Embryonic facial prominence (tissue), 1 donor: Measurements from ENCODE around the gene ATXN1.
"Not testable (repeated sequence)": the region's sequence is repeated elsewhere in the genome, so short reads cannot be mapped to it uniquely, and the experiment has no call there.

ENCODE experiments used
- DNase-seq: peaks from one replicate; pipeline ENCODE4 v3.0.0-alpha.2; 2016; ENCODE audit errors: extremely low spot score

The ATXN1 gene

DNA sequence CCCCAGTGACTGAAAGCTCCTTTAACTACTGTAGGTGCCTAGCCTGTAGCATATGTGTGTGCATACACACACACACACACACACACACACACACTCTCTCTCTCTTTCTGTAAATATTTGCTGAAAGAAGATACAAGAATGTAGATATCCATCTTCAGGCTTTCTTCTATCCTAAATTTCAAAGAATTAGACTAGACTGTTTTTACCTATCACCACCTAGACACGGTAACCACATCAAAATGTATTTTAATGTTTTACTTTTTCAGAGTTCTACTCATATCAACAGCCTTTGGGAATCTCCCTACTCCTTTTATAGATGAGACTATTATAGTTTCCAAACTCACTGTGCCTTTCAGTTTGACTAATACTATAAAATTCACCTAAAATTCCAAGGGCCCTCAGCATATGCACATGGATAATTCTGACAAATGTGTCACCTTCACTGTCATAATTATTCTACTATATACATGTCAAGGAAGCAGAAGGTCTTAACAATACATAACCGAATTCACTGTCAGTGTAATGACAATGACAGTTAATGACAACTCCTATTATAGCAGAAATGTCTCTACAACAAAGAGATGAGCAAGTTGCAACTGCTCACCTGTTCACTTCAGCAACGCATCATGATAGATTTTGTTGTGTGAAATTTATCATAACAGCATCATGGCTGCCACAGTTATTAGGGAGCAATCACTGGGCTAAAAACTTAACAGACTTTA lies 286.3 kb downstream of the ATXN1 start:
- DNase-seq = no peak

DNA sequence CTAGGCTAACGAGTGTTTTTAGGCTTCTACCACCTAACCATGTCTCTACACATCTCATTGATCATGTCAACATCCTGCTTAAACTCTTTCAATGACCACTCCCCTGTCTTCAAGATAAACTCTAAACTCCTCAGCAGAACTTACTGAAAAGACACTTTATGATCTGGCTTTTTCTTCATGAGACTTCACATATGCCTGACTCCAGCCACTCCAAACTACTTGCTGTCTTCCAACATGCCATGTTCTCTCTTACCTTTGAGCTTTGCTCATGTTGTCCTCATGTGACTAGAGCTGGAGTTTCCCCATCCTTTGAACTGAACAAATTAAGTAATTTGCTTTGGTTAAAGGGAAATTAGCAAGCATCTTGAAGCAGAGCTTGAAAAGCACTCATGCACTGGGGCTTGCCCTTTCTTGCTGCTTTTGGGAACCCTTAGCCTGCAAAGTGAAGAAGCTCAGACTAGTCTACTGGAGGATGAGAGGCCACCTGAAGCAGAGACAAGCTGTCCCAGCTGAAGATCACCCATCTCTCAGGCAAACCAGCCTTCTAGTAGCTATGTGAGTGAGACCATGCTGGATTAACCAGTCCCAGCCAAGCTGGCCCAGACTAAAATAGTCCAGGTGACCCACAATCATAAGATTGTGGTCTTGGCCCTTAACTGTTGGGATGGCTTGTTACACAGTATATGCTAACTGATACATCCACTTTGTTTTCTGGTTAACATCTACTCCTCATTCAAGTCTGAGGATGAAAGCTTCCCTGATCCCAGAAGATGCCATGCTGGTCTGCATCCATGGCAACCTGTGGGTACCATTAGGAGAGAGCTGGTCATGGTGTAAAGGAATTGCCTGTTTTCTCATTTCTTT lies 287.1 kb downstream of the ATXN1 start:
- no peak for DNase-seq

DNA sequence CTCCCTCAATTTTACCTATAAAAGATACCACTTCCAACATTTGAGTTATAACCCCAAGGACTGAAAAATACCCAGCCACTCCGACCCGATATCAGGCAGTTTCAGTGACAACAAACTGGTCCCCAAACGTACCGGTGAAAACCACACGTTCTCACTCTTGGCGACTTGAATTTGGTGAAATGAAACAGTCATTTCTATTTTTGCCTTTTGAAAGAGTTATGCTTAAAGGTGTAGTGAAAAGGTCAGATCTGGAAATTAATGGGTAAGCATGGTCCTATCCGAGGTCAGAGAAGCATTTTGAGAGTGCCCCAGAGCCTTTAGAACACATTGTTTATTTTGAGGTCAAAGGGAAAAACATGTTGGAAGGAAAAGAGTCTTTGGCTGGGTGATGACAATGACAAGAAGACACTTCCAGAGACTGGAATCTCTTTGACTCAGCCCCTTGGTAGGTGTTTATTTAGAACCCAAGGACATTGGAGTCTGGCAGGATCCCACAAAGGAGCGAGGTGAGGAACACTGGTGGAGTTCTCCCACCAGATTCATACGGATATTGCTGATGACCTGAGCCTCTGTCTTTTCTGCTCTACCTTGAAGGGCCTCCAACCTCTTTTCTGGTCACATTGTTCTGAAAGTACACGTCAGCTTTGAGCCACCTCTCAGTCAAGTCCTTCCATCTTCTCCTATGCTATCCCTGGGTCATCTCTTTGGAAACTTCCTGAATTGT lies 287.9 kb downstream of the ATXN1 start:
- no peak for DNase-seq

DNA sequence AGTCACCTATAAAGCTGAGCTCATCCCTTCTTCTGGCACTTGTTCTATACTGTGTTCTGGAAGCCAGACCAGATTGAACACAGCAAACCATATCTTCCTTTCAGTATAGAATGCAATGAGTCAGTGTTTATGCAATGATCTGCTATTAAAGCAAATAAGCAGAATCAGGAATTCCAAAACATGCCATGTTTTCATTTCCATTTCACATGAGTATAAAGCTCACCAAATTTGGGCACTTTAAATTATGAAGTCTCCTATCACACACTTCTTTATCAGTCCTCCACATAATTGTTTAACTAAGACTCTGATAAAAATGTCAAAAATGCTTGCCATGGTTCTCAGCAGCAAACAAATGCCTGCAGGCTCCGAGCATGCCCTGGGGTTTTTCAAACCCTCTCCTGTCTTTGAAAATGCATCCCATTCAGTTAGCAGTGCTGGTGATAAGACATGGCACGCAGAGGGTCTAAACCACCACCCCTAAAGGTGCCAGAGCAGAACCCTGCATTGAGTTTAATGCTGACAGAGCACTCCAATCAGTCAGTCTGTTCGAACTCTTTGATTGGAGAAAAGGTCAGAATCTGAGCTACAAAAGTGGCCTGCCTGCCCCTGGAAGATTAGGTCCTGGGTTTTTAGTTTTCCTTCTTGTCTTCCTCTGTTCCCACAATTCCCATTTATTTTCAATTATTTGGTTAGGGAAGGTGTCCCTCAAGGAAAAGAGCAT lies 288.8 kb downstream of the ATXN1 start:
- DNase-seq = no peak

DNA sequence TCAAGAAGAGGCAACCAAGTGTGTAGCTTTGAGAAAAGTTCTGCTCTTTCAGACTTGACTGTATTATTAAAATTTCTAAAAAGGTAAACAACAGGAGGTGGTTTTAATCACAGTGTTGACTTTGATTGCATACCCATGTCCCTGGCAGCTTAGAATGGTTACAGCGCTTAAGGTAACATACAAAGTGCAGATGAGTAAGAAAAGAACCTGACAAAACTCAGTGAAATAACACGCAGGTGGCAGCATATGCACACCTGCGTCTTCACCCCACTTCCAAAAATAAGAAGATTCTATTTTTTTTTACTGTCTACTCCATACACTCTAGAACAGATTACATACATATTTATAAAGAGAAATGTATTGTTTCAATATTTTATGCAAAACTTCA lies 289.4 kb downstream of the ATXN1 start:
- DNase-seq = no peak

DNA sequence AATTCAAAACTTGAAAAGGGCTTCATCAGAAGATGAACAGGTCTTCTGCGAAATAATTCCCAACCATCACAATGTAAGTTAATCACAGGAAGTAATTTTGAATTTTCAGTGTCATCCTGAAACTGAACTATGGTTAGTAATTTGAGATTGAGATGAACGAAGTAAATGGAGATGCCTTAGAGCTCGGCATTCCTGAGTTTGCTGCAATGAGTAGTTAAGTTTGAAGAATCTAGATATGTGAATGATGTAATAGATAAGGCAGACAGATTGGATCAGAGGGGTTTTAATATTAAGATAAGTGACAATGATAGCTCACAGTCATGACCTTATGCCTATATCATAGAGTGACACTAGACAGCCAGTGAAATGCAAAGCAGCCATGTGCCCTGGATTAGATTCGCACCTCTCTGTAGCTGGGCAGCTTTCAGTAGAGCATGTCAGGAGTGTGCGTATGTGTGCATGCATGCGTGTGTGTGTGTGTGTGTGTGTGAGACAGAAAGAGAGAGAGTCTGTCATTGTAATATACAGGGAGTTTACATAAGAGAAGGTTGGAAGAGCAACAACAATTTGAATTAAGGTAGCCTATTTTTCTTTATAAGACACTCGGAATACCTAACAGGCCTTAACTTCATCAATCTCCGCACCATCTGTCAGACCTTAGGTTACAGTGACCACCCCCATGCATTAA lies 289.9 kb downstream of the ATXN1 start:
- no peak for DNase-seq

DNA sequence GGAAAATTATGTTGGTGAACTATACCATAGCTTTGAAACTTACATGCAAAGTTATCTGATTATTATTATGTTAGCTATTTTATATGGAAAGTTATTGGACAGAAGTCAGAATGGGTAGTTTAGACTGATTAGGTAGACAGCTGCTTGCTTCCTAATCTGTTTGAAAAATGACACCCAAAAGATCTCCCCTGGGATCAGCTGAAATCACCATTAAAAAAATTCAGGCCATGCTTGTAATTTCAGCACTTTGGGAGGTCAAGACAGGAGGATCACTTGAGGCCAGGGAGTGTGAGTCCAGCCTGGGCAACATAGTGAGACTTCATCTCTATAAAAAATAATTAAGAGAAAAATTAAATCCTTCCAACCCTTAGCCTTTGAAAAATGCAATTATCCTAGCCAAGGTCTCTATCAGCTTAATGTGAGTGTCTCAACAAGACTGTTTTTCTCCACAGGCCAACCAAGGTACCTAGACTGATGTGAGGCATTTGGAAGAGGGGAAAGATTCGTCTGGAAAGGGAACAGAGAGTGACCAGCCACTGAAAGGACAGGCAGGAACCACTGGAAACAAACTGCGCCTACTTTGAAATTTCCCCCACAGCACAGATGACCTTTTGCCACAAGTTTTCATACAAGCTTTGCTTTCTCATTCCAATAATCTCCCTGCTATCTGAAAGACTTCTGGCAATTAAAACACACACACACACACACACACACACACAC lies 290.6 kb downstream of the ATXN1 start:
- no peak for DNase-seq

DNA sequence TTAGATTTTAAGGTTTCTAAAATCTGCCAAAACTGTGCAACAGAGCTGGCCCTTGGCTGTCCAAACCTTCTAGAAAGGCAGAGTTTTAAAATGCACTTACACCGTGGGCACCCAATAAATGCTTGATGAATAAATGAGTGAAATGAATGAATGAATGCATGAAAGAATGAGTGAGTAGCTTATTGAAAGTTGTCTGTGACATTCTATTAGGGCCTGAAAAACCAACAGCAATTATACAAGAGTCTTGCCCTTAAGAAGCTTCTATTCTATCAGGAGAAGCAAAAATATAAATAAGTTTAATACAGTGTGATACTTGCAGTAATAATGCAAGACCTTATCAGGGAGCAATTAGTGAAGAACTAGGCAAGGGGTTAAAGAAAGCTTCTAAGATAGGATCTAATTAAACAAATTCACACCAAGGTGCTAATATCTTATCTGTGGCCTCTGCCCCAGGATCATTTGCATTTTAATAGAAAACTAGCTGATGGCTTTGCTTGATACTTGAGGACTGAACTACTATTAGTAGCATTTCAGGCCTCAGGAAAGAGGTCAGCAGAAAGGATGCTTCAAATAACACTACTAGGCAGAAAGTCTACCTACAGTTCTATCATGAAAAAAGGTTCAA lies 292.2 kb downstream of the ATXN1 start:
- no peak for DNase-seq

DNA sequence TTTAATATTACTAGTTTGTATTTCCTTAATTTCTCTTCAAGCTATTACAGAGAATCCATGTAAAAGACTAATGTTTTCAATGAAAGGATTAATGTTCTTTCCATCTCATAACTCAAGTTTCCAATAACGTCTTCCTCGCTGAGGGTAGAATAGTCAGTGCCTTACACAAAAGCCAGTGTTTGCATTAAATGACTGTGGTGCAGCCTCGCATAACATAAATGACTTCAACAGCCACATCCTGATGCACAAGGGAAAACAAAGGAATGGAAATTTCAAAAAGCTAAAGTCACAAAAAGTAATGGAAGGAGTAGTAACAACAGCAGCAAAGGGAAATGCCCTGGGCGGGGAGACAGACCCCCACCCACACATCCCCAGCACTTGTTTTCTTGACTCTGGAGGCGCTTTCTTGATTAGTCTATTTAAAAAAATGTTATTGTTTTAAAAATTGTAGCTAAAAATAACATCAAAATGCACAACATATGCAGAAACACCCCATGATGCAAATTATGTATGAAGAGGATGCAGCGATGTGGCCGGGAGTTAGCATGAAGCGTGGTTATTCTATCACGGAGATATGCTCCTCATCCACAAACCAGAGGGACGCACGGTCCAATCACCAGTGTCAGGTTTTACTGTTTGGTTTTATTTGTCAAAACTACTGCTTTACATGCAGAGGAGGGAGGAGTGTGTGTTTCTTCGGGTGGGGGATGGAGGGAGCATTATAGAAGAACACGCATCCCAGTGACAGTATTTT lies 294.3 kb downstream of the ATXN1 start:
- DNase-seq = no peak

DNA sequence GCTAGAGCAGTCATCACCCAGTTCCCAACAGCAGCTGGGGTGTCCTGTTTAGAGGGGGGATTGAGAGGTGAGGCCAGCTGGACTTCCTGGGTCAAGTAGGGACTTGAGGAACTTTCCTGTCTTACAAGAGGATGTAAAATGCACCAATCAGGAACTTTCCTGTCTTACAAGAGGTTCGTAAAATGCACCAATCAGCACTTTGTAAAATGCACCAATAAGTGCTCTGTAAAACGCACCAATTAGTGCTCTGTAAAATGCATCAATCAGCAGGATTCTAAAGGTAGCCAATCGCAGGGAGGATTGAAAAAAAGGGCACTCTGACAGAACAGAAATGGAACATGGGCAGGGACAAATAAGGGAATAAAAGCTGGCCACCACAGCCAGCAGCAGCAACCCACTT lies 297.2 kb downstream of the ATXN1 start:
- no peak for DNase-seq

DNA sequence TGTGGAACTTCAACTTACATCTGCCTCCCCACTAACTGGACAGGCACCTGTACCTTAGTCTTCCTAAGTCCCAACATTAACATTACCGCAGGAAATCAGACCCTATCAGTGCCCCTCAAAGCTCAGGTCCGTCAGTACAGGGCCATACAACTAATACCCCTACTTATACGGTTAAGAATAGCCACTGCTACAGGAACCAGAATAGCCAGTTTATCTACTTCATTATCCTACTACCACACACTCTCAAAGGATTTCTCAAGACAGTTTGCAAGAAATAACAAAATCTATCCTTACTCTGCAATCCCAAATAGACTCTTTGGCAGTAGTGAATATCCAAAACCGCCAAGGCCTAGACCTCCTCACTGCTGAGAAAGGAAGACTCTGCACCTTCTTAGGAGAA lies 298.0 kb downstream of the ATXN1 start:
- DNase-seq = not testable (repeated sequence)

DNA sequence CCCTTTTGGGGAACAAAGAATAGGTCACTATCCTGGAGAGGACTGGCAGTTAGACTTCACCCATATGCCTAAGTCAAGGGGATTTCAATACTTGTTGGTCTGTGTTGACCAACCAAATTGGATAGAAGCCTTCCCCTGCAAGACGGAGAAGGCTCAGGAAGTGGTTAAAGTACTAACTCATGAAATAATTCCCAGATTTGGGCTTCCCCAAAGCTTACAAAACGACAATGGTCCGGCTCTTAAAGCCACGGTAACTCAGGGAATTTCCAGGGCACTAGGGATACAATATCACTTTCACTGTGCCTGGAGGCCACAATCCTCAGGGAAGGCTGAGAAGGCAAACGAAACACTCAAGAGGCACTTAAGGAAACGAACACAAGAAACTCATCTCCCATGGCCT lies 299.8 kb downstream of the ATXN1 start:
- no peak for DNase-seq

DNA sequence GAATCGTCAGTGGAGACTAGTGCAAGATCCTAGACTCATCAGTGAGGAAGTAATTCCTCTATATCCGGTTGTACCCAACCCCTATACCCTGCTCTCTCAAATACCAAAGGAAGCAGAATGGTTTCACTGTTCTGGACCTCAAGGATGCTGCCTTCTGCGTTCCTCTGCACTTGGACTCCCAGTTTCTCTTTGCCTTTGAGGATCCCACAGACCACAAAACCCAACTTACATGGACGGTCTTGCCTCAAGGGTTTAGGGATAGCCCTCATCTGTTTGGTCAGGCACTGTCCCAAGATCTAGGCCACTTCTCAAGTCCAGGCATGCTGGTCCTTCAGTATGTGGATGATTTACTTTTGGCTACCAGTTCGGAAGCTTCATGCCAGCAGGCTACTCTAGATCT lies 301.8 kb downstream of the ATXN1 start:
- not testable (repeated sequence) for DNase-seq

DNA sequence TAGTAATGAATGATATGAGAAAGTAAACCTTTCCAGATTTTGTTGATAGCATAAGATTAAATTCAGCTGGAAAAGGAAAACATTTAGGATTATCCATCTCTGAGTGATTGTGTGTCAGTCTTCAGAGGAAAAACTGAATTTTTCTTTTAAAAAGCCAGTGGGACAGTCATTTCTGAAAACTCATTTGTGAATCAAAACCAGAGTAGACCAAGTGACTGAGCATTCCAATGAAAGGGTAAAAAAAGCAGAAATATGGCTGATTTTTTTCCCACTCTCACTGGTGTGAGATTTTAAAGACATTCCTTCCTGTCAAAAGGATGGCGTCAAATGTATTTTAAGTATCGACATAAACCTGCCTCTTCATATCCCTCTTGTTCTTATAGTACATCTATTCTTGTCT lies 308.9 kb downstream of the ATXN1 start:
- no peak for DNase-seq

DNA sequence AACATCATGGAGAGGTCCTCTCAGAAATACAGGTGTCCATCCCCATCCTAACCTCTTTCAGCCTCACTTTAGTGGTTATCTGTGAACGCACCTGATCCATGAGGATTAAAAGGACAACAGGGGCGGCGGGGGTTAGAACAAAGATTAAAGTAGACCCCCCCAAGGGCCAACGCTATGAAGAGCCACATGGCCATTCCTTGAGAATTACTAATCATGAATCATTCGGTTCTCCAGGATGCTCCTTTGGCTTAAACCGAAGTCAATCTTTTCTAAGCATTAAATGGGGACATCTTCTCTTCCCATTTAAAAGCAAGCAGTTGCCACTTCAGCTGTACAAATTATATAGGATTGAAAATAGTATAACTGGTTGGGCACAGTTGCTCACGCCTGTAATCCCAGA lies 310.4 kb downstream of the ATXN1 start:
- DNase-seq = no peak

DNA sequence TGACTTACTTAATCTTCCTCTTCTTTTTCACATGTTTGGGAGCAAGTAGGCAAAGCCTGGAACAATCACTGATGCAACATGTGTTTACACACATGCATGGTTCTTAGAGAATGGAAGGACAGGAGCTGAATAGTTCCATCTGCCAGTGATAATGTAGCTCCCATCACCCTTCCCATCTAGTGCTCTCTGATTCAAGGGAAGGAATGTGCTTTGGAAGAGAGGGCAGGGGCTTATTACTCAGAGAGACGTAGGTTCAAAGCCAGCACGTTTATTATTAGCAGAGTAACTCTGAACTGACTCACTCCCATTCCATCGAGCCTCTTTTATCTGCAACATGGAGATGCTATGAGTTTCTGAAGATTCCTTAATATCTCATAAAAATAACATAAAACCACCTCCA lies 311.0 kb downstream of the ATXN1 start:
- no peak for DNase-seq

DNA sequence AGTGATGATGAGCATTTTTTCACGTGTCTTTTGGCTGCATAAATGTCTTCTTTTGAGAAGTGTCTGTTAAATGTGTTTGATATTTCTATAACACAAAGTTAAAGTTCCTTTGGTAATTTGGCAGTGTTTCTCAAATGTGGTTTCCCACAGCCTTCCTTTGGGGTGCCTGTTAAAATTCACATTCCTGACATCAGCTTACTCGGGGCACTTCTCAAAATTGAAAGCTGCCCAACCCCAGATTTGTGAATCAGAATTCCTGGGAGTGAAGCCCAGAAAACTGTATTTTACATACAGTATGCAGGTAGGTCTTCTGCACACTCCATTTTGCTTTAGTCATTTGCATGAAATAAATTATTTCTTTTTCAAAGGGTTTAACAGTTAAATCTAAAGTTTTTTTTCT lies 315.0 kb downstream of the ATXN1 start:
- DNase-seq = no peak

DNA sequence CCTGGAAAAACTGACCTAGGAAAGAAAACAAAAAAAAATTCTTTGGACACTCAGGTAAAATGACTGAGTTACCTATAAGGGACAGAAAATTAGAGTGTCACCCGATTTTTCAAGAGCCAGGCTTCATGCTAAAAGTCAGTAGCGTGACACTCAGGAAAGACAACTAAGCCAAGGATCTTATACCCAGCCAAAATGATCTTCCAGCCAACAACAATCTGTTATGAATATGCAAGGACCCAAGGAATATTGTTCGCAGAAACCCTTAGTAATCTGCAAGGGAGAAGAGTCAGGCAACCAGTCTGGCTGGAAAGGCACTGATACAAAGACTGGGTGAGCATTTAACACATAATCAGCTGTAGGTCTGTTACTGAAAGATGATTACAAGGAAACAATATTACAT lies 319.2 kb downstream of the ATXN1 start:
- no peak for DNase-seq

DNA sequence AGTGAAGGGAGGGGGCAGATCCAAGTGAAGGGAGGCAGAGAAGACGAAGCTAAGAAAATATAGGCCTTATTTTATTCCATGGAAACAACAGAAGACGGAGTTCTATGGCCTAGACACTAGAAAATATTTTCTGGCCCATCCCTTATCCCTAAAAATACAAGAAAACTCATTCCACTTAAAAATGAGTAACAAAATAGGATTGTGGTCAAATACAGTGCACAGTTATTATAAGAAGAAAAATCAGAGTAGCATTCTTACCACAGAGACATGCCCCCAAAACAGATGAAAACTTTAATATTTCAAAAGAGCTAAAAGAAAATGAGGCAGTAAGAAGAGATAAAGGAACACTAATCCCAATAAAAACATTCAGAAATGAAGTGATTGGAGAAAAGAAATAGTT lies 320.0 kb downstream of the ATXN1 start:
- no peak for DNase-seq
